GM12878 (cell line): ENCODE measurements around the gene TMEM208. TPM values are rescaled to one million over a fixed set of nuclear protein-coding genes. Genes with fewer than 3 reads are reported as not detected.

Source experiments
- ATAC-seq: fragments of 200-7000 bp; cut with Tn5 transposase; 3 replicates; pipeline ENCODE4 v1.9.1; 2020; ENCODE audit warnings: mild to moderate bottlenecking, moderate library complexity
- BruUV-seq: library from RNA; stranded (reverse); fragments of 400-500 nt; replicated peaks from 2 replicates; lab custom pipeline; 2021; lab: Mats Ljungman, UMichigan
- CTCF ChIA-PET: fragments of 300-600 bp; sonication (Branson Sonifier 250); formaldehyde crosslinking; extraction: SDS; loops from one replicate; lab custom pipeline; 2021; ENCODE audit warnings: inconsistent platforms; lab: Yijun Ruan, JAX
- POLR2A ChIA-PET: fragments of 350-600 bp; formaldehyde crosslinking; extraction: SDS; loops from one replicate; lab custom pipeline; 2021; ENCODE audit warnings: inconsistent platforms; lab: Charles Lee
- RAD21 ChIA-PET: fragments of 300-600 bp; sonication (Branson Sonifier 250); formaldehyde crosslinking; loops from one replicate; lab custom pipeline; 2023; ENCODE audit warnings: antibody characterized with exemption; ENCODE audit not compliant: unreplicated experiment; lab: Charles Lee
- SMC1A ChIA-PET: fragments of 300-600 bp; sonication (Branson Sonifier 250); formaldehyde crosslinking; loops from one replicate; lab custom pipeline; 2023; ENCODE audit not compliant: unreplicated experiment, uncharacterized antibody; lab: Charles Lee
- DNase-seq: peaks from one replicate; pipeline ENCODE4 v3.0.0-alpha.2; 2011; ENCODE audit warnings: low read depth, low spot score
- FAIRE-seq: peaks from 3 replicates; lab custom pipeline; 2011; peaks lifted over from hg19 to GRCh38; lab: Jason Lieb, UNC
- H2AFZ ChIP-seq: 2 replicates; pipeline ENCODE4 v1.6.0; 2011; ENCODE audit warnings: low read depth, low read length, control low read depth; ENCODE audit not compliant: control insufficient read depth
- H3K27ac ChIP-seq: 2 replicates; pipeline ENCODE4 v1.5.1; 2011; ENCODE audit warnings: control low read depth; ENCODE audit not compliant: control insufficient read depth, insufficient read depth
- H3K27me3 ChIP-seq, 2 experiments: replicated peaks in 1 of 2; 2 replicates each; pipeline versions ENCODE4 v1.6.0 to v1.6.1; 2011; ENCODE audit warnings: low read length in 1 of 2; ENCODE audit not compliant: control insufficient read depth in 2 of 2, insufficient read depth in 2 of 2
- H3K36me3 ChIP-seq, 2 experiments: 2 replicates each; pipeline ENCODE4 v1.5.1; 2011; ENCODE audit warnings: low read length in 1 of 2; ENCODE audit not compliant: control insufficient read depth in 2 of 2, insufficient read depth in 2 of 2
- H3K4me1 ChIP-seq: 2 replicates; pipeline ENCODE4 v1.6.1; 2011; ENCODE audit warnings: mild to moderate bottlenecking, low read length, moderate library complexity, mixed read lengths; ENCODE audit not compliant: control insufficient read depth, insufficient read depth
- H3K4me2 ChIP-seq: 2 replicates; pipeline ENCODE4 v1.6.0; 2011; ENCODE audit warnings: control low read depth; ENCODE audit not compliant: control insufficient read depth, insufficient read depth
- H3K4me3 ChIP-seq: fragments of 200-600 bp; sonication (generic); 2 replicates; pipeline ENCODE4 v1.5.1; 2016
- H3K79me2 ChIP-seq: 2 replicates; pipeline ENCODE4 v1.6.0; 2011; ENCODE audit warnings: low read length; ENCODE audit not compliant: control insufficient read depth, insufficient read depth
- H3K9ac ChIP-seq: 2 replicates; pipeline ENCODE4 v1.8.0; 2011; ENCODE audit warnings: low read length, control low read depth, mixed read lengths; ENCODE audit not compliant: control insufficient read depth, insufficient read depth
- H3K9me3 ChIP-seq: replicated peaks from 3 replicates; pipeline ENCODE4 v1.5.1; 2011; ENCODE audit warnings: mild to moderate bottlenecking, low read length; ENCODE audit not compliant: control insufficient read depth, insufficient read depth
- H4K20me1 ChIP-seq: 2 replicates; pipeline ENCODE4 v1.6.0; 2011; ENCODE audit not compliant: control insufficient read depth, insufficient read depth
- BACH1 ChIP-seq: fragments of 450-650 bp; IDR thresholded peaks from 2 replicates; pipeline ENCODE4 v1.6.1; 2017; ENCODE audit warnings: mild to moderate bottlenecking, borderline replicate concordance
- BHLHE40 ChIP-seq, 2 experiments: fragments of 450-650 bp in 1 of 2; IDR thresholded peaks; 2 replicates each; pipeline ENCODE4 v1.6.1; 2011 to 2017; ENCODE audit warnings: low read depth in 2 of 2, borderline replicate concordance in 1 of 2, improper control_type of control experiment in 1 of 2, low read length in 1 of 2, mild to moderate bottlenecking in 1 of 2
- EGR1 ChIP-seq, 2 experiments: IDR thresholded peaks; 1 replicate in 1 of 2; 2 replicates in 1 of 2; pipeline ENCODE4 v1.6.1; 2011 to 2012; ENCODE audit warnings: low read depth in 2 of 2, low read length in 2 of 2, borderline replicate concordance in 1 of 2, mild to moderate bottlenecking in 1 of 2, moderate library complexity in 1 of 2
- LARP7 ChIP-seq: fragments of 450-650 bp; IDR thresholded peaks from 2 replicates; pipeline ENCODE4 v1.6.1; 2017; ENCODE audit warnings: mild to moderate bottlenecking
- POLR2AphosphoS2 ChIP-seq: IDR thresholded peaks from 2 replicates; pipeline ENCODE4 v1.6.1; 2011; ENCODE audit warnings: low read depth, mild to moderate bottlenecking, low read length, improper control_type of control experiment, moderate library complexity
- SKIL ChIP-seq: fragments of 450-650 bp; IDR thresholded peaks from 2 replicates; pipeline ENCODE4 v1.6.1; 2017; ENCODE audit warnings: mild to moderate bottlenecking, low read depth, inconsistent platforms; ENCODE audit not compliant: poor library complexity, severe bottlenecking
- SP1 ChIP-seq: IDR thresholded peaks from one replicate; pipeline ENCODE4 v1.6.1; 2011; ENCODE audit warnings: low read depth, low read length
- TCF7 ChIP-seq: IDR thresholded peaks from 2 replicates; pipeline ENCODE4 v1.6.1; 2014; ENCODE audit warnings: antibody characterized with exemption, borderline replicate concordance
- WRNIP1 ChIP-seq: IDR thresholded peaks from 2 replicates; pipeline ENCODE4 v1.6.1; 2011; ENCODE audit warnings: low read depth, low read length, improper control_type of control experiment, borderline replicate concordance
- ZNF274 ChIP-seq: IDR thresholded peaks from one replicate; pipeline ENCODE4 v1.8.0; 2011; ENCODE audit not compliant: insufficient read length, insufficient read depth
- ZNF384 ChIP-seq: IDR thresholded peaks from 2 replicates; pipeline ENCODE4 v1.6.1; 2012; ENCODE audit warnings: low read depth, mild to moderate bottlenecking, low read length, improper control_type of control experiment, borderline replicate concordance
- WGBS: methylation state at CpG from one replicate; pipeline ENCODE4 v1.1.6; 2016; ENCODE audit warnings: low lambda C conversion rate; ENCODE audit not compliant: insufficient replicate concordance, insufficient coverage; ENCODE audit errors: missing lambda C conversion rate; 5-methylcytosine and 5-hydroxymethylcytosine counted together
- in situ Hi-C: fragments of 300-500 bp; cut with MboI; formaldehyde crosslinking; loops from 9 replicates; pipeline ENCODE4 v1.14.3; 2018; ENCODE audit warnings: mixed read lengths
- intact Hi-C: fragments of 100-400 bp; cut with micrococcal nuclease; formaldehyde crosslinking; loops from one replicate; pipeline ENCODE4 v1.14.2; 2022; ENCODE audit not compliant: unreplicated experiment
- polyA plus RNA-seq, 11 experiments: library from polyadenylated mRNA; depleted of rRNA in 4 of 11; unstranded in 6 of 11; stranded (reverse) in 5 of 11; fragments of >200 nt; fragmentation: Nextera tagmentation in 4 of 11; fragmentation: Illumina TruSeq in 1 of 11; extraction: Ambion mirVana in 4 of 11; extraction: Trizol in 1 of 11; gene quantifications; 1 replicate in 1 of 11; 2 replicates in 10 of 11; pipeline versions ENCODE4 v1.2.1 to v1.2.3, GENCODE V29; 2011 to 2016; ENCODE audit warnings: inconsistent platforms in 2 of 11, missing spikeins in 2 of 11, low read depth in 1 of 11
- total RNA-seq, 4 experiments: library from RNA; depleted of rRNA in 3 of 4; stranded (reverse); fragments of >200 nt in 3 of 4; fragmentation: Illumina TruSeq in 1 of 4; extraction: Trizol in 1 of 4; gene quantifications; 2 replicates each; pipeline versions ENCODE4 v1.2.1 to v1.2.3, GENCODE V29; 2013 to 2021

TMEM208 gene
- total and polyA plus RNA-seq, 10 of the 15 experiments (the other 5 are each of a cell fraction or from before 2014, with no cell fraction given), result 34.1 to 244 (median 54.1) TPM

- intact Hi-C loops (no loop called here), in situ Hi-C loops (no loop called here)
- no peak for TF ChIP-seq EGR1 (IDR thresholded peaks at IDR 0.05; ENCODE audit: borderline replicate concordance in 1 of 2, low read depth in 2 of 2, low read length in 2 of 2)
- no peak for TF ChIP-seq BHLHE40 (IDR thresholded peaks at IDR 0.05; ENCODE audit: borderline replicate concordance in 1 of 2, low read depth in 2 of 2, low read length in 1 of 2)
- TF ChIP-seq LARP7, result no peak
- no peak for TF ChIP-seq ZNF274
- no peak for TF ChIP-seq POLR2AphosphoS2
- no peak for TF ChIP-seq ZNF384
- no peak for TF ChIP-seq SP1
- TF ChIP-seq TCF7, result no peak
- TF ChIP-seq WRNIP1, result no peak
- no peak for TF ChIP-seq BACH1
- no peak for TF ChIP-seq SKIL
- Histone ChIP-seq H2AFZ (no peak overlapping the region), H3K79me2 (no peaks in the 10 kb centered on the region), H3K9me3 (no peaks in the 10 kb centered on the region), H3K4me2 (no peak overlapping the region), H3K27me3 (no peaks in the 10 kb centered on the region), H3K36me3 (no peaks in the 10 kb centered on the region), H3K4me3 (no peak overlapping the region), H3K27ac (no peak overlapping the region), H3K4me1 (no peaks in the 10 kb centered on the region), H4K20me1 (no peaks in the 10 kb centered on the region), H3K9ac (no peak overlapping the region)
- FAIRE-seq, result no peak
- POLR2A ChIA-PET, result no interaction called here
- SMC1A ChIA-PET, result interaction anchor here (0.8 kb wide), 1 partner anchor 10 kb away, joined by 3 read pairs; no protein-coding TSS in a partner anchor
- DNase-seq, result no peak
- no TSS peak for BruUV-seq
- ATAC-seq, result no peak
- RAD21 ChIA-PET, result interaction anchor here (1.1 kb wide), 1 partner anchor 10 kb away, joined by 3 read pairs; no protein-coding TSS in a partner anchor
- 87% methylated on average over 10 of the region's 11 CpGs for WGBS
- CTCF ChIA-PET, result interaction anchor here (3.0 kb wide), 1 partner anchor 10 kb away, joined by 20 read pairs; no protein-coding TSS in a partner anchor
Measured at GRCh38 chr16:67270931-67271338, 44.0 kb downstream of the TMEM208 start.
